ENCODE data around the gene RELL1.

RELL1 gene

GRCh38 chr4:37723067-37723466 is 36.9 kb upstream of the RELL1 start:
- Histone ChIP-seq H3K4me1 (ENCODE audit: control insufficient read depth, insufficient read depth, low read length) (no peaks in the 10 kb centered on the region), H3K9me3 (ENCODE audit: control insufficient read depth, insufficient read depth, low read depth, low read length) (no peaks in the 10 kb centered on the region), H3K4me3 (ENCODE audit: low read depth, low read length) (no peak overlapping the region), H3K36me3 (ENCODE audit: control insufficient read depth in 2 of 2, insufficient read depth in 1 of 2, low read length in 2 of 2) (no peaks in the 10 kb centered on the region), H3K27ac (ENCODE audit: extremely low read depth, low read depth, low read length) (no peak overlapping the region)
- ChIA-PET POLR2A (no interaction called here), CTCF (no interaction called here)
- TF ChIP-seq ZNF623 (tag by site-specific recombination; IDR thresholded peaks at IDR 0.05) = peak; percentile 75
- no peak for TF ChIP-seq YY1 (tag by site-specific recombination; IDR thresholded peaks at IDR 0.05)
- no peak for TF ChIP-seq ZFP3 (tag by site-specific recombination; IDR thresholded peaks at IDR 0.05; ENCODE audit: low read depth)

- CTCF ChIA-PET = interaction anchor here (0.6 kb wide), 1 partner anchor 322 kb away, joined by 3 read pairs; no protein-coding TSS in a partner anchor
- H3K36me3 ChIP-seq (ENCODE audit: control insufficient read depth in 2 of 2, insufficient read depth in 1 of 2, low read length in 2 of 2) = no peaks in the 10 kb centered on the region
- H3K4me3 ChIP-seq (ENCODE audit: low read depth, low read length) = no peak overlapping the region
- no peak overlapping the region for H3K27ac ChIP-seq (ENCODE audit: extremely low read depth, low read depth, low read length)
- TF ChIP-seq ATF2 (tag by site-specific recombination; IDR thresholded peaks at IDR 0.05; ENCODE audit: low read depth) (no peak), KLF1 (tag by site-specific recombination; IDR thresholded peaks at IDR 0.05) (no peak), ZNF366 (tag by site-specific recombination; conservative IDR thresholded peaks at IDR 0.05) (no peak), BCL11A (tag by site-specific recombination; IDR thresholded peaks at IDR 0.05; ENCODE audit: low read depth) (no peak), ZNF670 (tag by site-specific recombination; IDR thresholded peaks at IDR 0.05; ENCODE audit: low read depth) (no peak), ZNF747 (tag by site-specific recombination; IDR thresholded peaks at IDR 0.05) (no peak), ZNF292 (tag by site-specific recombination; IDR thresholded peaks at IDR 0.05; ENCODE audit: borderline replicate concordance, low read depth) (no peak)
- no peaks in the 10 kb centered on the region for H3K4me1 ChIP-seq (ENCODE audit: control insufficient read depth, insufficient read depth, low read length)
- no peaks in the 10 kb centered on the region for H3K9me3 ChIP-seq (ENCODE audit: control insufficient read depth, insufficient read depth, low read depth, low read length)
- POLR2A ChIA-PET = no interaction called here
Observed at GRCh38 chr4:37721995-37722638, 35.9 kb upstream of the RELL1 start.

GRCh38 chr4:37719021-37719420 is 32.8 kb upstream of the RELL1 start:
- H3K4me3 ChIP-seq (ENCODE audit: low read depth, low read length) = no peak overlapping the region
- TF ChIP-seq ZNF449 (tag by site-specific recombination; IDR thresholded peaks at IDR 0.05) (no peak), SP2 (tag by site-specific recombination; IDR thresholded peaks at IDR 0.05) (no peak), ATF2 (tag by site-specific recombination; IDR thresholded peaks at IDR 0.05; ENCODE audit: low read depth) (no peak), ZNF416 (tag by site-specific recombination; IDR thresholded peaks at IDR 0.05) (no peak), ZSCAN5A (tag by site-specific recombination; IDR thresholded peaks at IDR 0.05) (no peak), KLF8 (tag by site-specific recombination; IDR thresholded peaks at IDR 0.05) (no peak), ZNF704 (tag by site-specific recombination; IDR thresholded peaks at IDR 0.05) (no peak)
- no peaks in the 10 kb centered on the region for H3K4me1 ChIP-seq (ENCODE audit: control insufficient read depth, insufficient read depth, low read length)
- ChIA-PET CTCF (no interaction called here), POLR2A (no interaction called here)
- no peaks in the 10 kb centered on the region for H3K36me3 ChIP-seq (ENCODE audit: control insufficient read depth in 2 of 2, insufficient read depth in 1 of 2, low read length in 2 of 2)
- H3K27ac ChIP-seq (ENCODE audit: extremely low read depth, low read depth, low read length) = no peak overlapping the region
- no peaks in the 10 kb centered on the region for H3K9me3 ChIP-seq (ENCODE audit: control insufficient read depth, insufficient read depth, low read depth, low read length)
